SKM-1 treated with dmso at 0.1 percent for 144 hours (cell line): Measurements from ENCODE around the gene NOL4L.

ENCODE experiments used
- DNase-seq: peaks from one replicate; lab custom pipeline; 2025; ENCODE audit not compliant: unreplicated experiment; lab: John Stamatoyannopoulos, UW

The NOL4L gene

DNA sequence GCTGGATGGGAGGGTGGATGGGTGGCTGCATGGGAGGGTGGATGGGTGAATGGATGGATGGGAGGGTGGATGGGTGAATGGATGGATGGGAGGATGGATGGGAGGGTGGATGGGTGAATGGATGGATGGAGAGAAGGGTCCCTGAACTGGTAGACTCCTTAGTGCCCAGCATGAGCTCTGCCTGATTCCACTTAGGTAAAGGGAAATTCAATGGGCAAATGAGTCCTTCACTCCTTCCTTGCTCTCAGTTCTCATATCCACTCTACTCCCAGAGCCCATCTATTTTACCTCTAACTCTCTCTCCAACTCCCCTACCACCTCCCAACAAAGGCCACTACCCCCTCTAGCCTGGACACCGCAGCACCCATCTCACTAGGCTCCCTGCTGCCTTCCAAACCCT lies 29.2 kb upstream of the NOL4L start:
- DNase-seq = no peak

- no peak for DNase-seq
Measured at GRCh38 chr20:32613192-32614053, 28.3 kb upstream of the NOL4L start.

GRCh38 chr20:32612351-32613191 lies 27.4 kb upstream of the NOL4L start:
- DNase-seq = no peak

- no peak for DNase-seq
Measured at GRCh38 chr20:32611868-32612267, 26.7 kb upstream of the NOL4L start.

DNA sequence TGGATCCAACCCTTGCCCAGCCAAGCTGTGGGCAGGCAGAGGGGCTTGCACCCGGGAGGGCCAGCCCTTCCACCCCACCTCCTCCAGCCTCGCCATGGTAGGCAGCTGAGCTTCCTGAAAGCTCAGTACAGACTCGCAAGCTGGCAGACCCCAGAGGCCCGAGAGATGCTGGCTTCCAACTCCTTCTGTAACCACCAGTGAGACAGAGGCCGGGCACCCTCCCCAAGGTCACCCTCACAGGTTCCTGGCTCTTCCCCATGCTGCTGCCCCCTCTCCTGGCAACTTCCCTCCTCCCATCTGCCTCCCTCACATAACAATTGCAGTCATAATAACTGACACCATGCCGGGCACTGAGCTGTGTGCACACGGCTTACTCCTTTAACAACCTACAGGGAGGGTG lies 26.2 kb upstream of the NOL4L start:
- DNase-seq = no peak

DNA sequence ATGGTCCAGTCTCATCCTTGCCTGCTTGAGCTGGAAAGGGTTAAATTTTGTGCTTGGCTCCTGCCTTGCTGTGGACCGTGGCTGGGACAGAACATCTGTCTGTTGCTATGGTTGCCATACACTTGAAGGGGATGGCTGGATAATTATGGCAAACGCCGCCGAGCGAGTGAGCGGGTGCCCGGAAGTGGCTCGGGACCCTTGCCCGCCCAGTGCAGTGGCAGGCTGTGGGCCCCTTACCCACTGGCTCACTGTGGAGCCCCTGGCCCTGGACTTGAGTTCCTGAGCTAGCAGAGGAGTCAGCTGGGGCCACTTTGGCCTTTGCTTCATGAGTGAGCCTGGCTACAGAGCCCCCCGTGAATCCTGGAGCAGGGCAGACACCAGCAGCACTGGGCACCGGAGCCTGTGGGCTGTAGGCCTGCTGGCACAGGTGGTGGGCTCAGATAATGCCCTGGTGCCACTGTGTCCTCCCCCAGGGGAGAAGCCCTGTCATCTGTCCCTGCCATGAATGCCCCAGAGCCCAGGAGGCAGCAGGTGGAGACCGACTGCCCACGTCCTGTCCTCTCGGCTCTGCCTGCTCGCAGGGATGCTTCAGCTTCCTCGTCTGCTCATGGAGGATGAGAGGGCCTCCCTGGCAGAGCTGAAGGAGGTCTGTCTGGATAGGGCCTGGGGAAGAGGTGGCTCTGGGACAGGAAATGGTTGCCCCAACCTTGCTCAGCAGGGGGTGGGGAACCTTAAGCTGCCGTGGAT lies 25.5 kb upstream of the NOL4L start:
- DNase-seq = no peak

GRCh38 chr20:32609993-32610392 lies 24.9 kb upstream of the NOL4L start:
- no peak for DNase-seq

- no peak for DNase-seq
Measured at GRCh38 chr20:32609111-32609773, 24.1 kb upstream of the NOL4L start.

DNA sequence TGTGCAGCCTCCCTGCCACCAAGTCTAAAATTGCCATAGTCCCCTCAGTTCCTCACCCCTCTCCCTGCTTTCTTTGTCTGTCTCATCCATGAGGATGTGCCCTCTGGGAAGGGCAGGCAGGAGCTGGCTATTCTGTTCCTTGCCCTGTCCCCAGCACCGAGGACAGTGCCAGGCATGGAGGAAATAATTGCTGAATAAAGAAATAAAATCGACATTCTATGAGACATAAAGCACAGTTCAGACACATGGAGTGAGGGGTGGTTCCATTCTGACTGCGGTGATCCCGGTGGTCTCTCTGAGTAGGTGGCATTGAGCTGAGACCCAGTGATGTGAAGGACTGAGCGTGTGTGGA lies 23.5 kb upstream of the NOL4L start:
- no peak for DNase-seq

DNA sequence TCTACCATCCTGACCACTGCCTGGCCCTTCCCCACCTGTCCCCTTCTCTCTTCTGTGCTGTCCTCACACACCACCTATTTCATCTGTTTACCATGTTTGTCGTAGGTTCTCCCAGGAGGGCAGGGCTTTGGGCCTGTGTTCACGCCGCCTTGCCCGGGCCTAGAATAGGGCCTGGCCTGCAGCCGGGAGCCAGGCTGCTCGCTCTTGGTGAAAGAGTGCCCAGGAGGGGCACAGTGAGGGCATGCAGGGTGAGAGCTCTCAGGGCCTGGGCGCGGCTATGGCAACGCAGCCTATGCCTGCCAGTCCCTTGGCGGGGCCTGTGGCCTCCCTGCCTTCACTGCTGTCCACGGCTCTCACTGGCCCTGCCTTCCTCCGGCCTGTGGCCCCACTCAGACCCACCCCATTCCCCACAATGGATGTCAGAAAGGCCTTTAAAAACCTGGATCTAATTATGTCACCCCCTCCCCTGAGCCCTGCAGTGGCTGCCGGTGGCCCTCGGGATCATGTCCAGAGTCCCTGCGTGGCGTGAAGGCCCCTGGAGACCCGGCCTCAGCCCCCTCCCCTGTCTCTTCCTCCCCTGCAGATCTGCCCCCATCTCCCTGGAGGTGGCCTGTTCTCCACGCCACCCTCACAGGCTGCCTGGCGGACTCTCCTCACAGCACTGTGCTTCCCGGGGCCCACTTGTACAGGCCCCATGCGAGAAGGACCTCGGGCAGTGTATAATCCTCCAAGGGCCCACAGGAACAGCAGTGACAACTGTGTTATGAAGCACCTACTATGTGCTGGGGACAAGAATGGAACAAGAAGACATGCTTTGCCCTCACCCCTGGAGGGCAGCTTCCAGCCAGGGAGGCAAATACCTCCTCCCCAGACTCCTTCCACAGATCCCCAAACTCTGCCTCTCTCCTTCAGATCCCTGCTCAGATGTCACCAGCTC lies 22.9 kb upstream of the NOL4L start:
- no peak for DNase-seq

GRCh38 chr20:32607324-32607723 lies 22.2 kb upstream of the NOL4L start:
- DNase-seq = no peak

- no peak for DNase-seq
Measured at GRCh38 chr20:32606790-32607189, 21.7 kb upstream of the NOL4L start.

- DNase-seq = no peak
Measured at GRCh38 chr20:32606107-32606506, 21.0 kb upstream of the NOL4L start.

DNA sequence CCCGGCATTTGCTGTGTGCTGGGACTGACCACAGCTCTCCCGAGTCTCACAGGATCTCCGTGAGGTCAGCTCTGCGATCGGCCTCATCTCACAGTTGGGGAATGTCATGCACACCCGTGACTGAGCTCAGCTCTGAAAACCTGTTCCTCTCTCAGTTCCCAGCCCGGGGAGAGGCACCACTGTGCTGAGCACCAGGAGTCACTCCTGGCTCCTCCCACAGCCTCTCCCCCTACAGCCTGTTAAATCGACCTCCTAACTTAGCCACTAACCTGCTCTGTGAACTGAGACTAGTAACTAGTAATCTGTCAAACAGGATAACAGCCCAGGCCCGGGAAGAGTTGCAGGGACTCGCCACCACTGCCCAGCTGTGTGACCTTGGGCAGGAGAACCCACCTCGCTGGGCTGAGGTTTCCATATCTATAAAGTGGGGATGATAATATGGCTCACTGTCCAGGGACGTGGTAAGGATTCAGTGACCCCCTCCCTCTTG lies 20.1 kb upstream of the NOL4L start:
- peak; percentile 13 for DNase-seq

DNA sequence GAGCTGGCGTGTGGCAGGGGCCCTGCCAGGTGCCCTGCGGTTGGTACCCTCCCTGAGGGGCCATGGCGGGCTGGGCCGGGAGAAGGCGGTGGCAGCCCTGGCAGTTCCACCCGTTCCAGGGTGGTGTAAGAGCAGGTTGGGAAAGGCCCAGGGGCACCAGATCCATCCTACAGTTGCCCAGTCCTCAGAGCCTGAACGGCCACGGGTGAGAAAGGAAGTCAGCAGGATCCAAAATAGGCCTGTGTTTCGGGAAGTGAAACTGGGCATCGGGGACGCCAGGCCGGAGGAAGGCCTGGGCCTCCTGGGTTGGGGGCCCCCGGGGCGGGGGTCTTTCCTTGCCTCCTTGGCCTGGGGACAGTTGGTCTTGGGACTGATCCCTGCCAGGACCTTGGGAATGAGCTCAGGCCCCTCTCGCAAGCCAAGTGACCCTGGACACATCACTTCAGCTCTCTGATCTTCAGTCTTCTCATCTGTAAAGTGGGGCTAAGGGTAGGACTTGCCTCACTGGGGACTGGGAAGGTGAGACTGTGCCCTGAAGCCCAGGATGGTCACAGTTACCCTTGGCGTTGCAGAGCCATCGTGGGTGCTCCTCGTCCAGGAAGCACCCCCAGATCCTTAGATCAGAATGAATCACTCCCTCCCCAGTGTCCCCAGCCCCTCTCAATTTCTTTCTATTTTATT lies 18.1 kb upstream of the NOL4L start:
- DNase-seq = peak; percentile 55

GRCh38 chr20:32602273-32602672 lies 17.1 kb upstream of the NOL4L start:
- no peak for DNase-seq

- no peak for DNase-seq
Measured at GRCh38 chr20:32600681-32601237, 15.6 kb upstream of the NOL4L start.

DNA sequence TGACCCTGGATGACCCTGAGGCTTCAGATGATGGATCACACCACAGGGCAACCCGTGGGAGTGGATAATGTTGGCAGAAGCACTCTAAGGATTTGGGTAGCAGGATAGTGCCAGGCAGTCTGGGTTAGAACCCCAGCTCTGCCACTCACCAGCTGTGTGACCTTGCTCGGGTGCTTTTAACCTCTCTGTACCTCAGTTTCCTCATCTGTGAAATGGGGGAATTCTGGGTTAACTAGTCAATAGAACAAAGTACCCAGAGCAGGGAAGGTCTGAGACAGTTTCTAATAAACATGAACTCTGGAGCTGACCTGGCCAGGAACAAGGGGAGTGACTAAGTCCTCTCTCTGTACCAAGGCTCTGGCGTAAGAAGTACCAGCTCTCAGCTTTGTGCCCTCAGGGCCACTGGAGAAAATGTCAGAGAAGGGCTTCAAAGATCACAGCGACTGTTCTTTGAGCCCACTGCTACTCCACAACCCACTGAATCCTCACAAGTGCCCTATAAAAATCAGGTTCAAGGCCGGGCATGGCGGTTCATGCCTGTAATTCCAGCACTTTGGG lies 14.7 kb upstream of the NOL4L start:
- no peak for DNase-seq

DNA sequence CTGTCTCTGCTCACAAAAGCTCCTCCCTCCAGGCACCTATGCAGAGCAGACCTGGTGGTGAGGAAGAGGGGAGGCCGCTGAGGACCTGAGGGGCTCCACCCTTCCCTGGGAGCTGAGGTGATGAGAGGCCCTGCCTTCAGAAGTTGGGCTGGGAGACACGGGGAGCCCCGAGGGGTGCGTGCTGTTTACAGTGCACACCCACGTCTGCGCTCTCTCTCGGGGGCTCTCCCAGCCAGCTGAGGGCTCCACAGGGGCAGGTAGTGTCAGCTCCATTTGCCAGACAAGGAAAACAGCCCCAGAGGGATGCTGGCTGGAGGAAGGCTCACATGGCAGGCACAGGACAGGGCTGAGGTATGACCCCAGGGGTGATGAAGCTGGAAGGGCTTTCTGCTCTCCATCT lies 13.5 kb upstream of the NOL4L start:
- no peak for DNase-seq
